GF-D8 (cell line): ENCODE data around the gene PCDHGA2.
"Not testable (repeated sequence)": the region's sequence is repeated elsewhere in the genome, so short reads cannot be mapped to it uniquely, and the experiment has no call there.

Experiments used
- DNase-seq: peaks from one replicate; lab custom pipeline; 2025; lab: John Stamatoyannopoulos, UW

The PCDHGA2 gene

DNA sequence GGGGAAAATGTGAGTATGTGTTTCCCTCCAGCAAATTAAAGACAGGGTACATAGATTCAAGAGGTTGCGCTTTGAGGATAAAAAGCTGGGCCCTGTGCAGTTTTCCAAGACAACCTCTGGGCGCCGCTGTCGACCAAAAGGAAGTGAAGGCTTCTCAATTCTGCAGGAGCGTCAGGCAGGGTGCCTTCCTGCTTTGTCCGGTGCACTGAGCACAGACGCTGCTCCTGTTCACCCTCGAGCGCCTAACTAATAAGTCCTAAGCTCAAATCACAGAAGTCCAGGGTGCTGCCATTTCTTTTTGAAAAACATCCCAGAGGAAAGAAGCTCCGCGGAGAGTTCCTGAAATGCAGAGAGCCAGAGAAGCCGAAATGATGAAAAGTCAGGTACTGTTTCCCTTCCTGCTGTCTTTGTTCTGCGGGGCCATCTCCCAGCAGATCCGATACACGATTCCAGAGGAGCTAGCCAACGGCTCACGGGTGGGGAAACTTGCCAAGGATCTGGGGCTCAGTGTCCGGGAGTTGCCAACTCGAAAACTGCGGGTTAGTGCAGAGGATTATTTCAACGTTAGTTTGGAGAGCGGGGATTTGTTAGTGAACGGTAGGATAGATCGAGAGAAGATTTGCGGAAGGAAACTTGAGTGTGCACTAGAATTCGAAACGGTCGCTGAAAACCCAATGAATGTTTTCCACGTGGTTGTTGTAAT, 11.5 kb downstream of the PCDHGA2 start, which contains the start of gene PCDHGB1:
PCDHGB1 (plus strand) TSS at position 183 of the 703 bp plus-strand sequence; CDS start at position 345, 162 bp downstream.
- DNase-seq, result no peak

DNA sequence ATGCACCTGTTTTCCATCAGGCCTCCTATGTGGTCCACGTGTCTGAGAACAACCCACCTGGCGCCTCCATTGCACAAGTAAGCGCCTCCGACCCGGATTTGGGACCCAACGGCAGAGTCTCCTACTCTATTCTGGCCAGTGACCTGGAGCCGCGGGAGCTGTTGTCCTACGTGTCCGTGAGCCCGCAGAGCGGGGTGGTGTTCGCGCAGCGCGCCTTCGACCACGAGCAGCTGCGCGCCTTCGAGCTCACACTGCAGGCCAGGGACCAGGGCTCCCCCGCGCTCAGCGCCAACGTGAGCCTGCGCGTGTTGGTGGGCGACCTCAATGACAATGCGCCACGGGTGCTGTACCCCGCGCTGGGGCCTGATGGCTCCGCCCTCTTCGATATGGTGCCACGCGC, 13.0 kb downstream of the PCDHGA2 start:
- DNase-seq, result no peak

DNA sequence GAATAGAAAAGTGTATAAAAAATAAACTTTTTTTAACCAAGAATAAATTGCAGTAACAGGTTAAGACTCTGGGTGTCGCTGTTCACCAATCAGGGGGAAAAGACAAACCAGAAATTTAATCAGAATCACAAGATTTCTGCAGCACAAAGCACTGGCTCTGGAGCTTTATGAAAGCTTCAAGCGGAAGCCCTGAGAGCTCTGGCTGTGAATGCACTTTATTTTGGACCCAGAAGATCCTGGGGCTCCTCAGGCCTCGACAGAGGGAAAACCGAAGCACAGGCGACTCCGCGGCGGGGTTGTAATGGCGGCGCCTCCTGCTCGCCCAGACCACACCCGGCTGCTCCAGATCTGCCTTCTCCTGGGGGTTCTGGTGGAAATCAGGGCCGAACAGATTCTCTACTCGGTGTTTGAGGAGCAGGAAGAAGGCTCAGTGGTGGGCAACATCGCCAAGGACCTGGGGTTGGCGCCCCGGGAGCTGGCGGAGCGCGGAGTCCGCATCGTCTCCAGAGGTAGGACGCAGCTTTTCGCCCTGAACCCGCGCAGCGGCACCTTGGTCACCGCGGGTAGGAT, 16.4 kb downstream of the PCDHGA2 start, which contains the start of gene PCDHGA4:
PCDHGA4 (plus strand) TSS at position 122 of the 570 bp plus-strand sequence; CDS start at position 209, 87 bp downstream.
- DNase-seq, result no peak

DNA sequence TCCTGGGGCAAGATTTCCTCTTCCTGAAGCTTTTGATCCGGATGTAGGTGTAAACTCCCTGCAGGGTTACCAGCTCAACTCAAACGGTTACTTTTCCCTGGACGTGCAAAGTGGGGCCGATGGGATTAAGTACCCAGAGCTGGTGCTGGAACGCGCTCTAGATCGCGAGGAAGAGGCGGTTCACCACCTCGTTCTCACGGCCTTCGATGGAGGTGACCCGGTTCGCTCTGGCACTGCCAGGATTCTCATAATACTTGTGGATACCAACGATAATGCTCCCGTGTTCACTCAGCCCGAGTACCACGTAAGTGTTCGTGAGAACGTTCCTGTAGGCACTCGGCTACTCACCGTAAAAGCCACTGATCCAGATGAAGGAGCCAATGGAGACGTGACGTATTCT, 17.1 kb downstream of the PCDHGA2 start:
- DNase-seq, result no peak

DNA sequence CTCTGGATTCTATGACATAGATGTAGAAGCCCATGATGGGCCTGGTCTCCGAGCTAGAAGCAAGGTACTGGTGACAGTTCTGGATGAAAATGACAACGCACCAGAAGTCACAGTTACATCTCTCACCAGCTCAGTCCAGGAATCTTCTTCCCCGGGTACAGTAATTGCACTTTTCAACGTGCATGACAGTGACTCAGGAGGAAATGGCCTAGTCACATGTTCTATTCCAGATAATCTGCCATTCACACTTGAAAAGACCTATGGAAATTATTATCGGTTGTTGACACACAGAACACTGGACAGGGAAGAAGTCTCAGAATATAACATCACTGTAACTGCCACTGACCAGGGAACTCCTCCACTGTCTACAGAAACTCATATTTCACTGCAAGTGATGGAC, 17.6 kb downstream of the PCDHGA2 start:
- DNase-seq, result no peak

DNA sequence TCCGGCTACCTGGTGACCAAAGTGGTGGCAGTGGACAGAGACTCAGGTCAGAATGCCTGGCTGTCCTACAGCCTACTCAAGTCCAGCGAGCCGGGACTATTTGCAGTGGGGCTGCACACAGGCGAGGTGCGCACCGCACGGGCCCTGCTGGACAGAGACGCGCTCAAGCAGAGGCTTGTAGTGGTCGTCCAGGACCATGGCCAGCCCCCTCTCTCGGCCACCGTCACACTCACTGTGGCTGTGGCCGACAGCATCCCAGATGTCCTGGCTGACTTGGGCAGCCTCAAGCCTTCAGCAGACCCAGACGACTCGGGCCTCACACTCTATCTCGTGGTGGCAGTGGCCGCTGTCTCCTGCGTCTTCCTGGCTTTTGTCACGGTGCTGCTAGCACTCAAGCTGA, 18.4 kb downstream of the PCDHGA2 start:
- DNase-seq, result no peak

DNA sequence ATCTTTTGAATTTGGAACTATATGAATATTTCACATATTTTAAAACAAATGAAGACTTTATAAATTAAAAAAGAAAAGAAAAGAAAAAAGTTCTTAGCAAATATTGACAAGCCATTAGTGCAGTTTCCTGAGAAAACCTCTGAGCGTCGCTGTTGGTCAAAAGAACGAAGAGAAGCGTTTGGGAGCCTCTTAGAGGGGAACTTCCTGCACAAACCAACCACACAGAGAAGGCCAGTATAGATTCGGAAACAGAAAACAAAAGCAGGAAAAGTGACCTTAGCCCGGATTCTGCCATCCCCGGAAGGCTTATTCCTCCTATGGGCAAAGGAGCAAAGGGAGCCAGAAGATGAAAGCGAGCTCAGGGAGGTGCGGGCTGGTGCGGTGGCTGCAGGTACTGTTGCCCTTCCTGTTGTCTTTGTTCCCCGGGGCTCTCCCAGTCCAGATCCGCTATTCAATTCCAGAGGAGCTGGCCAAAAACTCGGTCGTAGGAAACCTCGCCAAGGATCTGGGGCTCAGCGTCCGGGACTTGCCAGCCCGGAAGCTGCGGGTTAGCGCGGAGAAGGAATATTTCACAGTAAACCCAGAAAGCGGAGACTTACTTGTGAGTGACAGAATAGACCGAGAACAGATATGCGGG, 21.3 kb downstream of the PCDHGA2 start, which contains the start of gene PCDHGB2:
PCDHGB2 (plus strand) TSS at position 205 of the 637 bp plus-strand sequence; CDS start at position 347, 142 bp downstream.
- peak; percentile 3 for DNase-seq

DNA sequence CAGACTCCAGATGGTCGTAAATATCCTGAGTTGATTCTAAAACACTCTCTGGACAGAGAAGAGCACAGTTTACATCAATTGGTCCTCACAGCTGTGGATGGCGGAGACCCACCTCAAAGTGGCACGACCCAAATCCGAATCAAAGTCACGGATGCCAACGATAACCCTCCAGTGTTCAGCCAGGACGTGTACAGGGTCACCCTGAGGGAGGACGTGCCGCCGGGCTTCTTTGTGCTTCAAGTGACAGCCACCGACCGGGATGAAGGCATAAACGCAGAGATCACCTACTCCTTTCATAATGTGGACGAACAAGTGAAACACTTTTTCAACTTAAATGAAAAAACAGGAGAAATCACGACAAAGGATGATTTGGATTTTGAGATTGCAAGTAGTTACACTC, 22.1 kb downstream of the PCDHGA2 start:
- no peak for DNase-seq

DNA sequence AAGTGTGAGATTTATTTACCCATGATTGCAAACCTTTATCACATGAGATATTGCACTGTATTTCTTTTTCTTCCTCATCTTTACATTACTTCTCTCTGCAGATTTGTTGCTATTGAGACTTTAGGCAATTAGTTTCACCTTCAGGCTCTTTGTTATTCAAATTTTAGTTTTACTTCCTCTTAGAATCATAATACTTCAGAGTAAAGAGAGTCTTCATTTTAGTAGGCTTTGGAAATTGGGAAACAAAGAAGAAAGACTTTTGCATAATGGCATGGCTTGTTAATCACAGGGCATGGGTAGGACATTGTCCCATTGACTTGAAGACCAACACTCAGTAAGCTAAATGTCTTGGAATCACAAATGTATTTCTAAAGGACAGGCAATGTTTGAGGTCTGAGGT, 24.2 kb downstream of the PCDHGA2 start:
- no peak for DNase-seq

DNA sequence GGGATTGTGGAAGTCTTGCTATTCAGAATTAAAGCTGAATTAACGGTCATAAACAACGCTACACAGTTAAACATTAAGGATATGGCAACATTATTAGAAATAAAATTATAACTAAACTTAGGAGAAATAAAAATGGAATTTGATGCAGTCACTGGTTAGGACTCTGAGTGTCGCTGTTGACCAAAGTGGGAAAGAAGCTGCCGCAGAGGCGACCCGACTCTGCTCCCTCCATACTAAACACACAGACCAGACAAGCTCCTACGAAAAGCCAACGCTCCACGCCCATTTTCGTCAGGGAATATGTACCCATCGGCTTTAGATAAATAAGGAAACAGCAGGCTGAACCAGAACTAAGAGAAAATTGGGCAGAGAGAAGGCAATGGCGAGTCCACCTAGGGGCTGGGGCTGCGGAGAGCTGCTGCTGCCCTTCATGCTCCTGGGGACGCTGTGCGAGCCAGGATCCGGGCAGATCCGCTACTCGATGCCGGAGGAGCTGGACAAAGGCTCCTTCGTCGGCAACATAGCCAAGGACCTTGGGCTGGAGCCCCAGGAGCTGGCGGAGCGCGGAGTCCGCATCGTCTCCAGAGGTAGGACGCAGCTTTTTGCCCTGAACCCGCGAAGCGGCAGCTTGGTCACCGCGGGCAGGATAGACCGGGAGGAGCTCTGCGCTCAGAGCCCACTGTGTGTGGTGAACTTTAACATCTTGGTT, 25.5 kb downstream of the PCDHGA2 start, which contains the start of gene PCDHGA5:
PCDHGA5 (plus strand) TSS at position 211 of the 709 bp plus-strand sequence; CDS start at position 380, 169 bp downstream.
- no peak for DNase-seq

DNA sequence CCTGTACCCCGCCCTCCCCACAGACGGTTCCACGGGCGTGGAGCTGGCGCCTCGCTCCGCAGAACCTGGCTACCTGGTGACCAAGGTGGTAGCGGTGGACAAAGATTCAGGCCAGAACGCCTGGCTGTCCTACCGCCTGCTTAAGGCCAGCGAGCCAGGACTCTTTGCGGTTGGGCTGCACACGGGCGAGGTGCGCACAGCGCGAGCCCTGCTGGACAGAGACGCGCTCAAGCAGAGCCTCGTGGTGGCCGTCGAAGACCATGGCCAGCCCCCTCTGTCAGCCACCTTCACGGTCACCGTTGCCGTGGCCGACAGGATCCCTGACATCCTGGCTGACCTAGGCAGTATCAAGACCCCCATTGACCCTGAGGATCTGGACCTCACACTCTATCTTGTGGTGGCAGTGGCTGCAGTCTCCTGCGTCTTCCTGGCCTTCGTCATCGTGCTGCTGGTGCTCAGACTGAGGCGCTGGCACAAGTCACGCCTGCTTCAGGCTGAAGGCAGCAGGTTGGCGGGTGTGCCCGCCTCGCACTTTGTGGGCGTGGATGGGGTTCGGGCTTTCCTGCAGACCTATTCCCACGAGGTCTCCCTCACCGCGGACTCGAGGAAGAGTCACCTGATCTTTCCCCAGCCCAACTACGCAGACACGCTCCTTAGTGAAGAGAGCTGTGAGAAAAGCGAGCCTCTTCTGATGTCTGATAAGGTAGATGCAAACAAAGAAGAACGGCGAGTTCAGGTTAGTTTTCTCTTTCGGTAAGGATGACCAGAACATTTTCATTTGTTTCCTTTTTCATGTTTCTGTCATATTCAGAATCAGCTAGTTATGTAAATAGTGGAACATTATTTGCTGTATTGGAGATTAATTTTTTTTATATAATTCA, 27.7 kb downstream of the PCDHGA2 start:
- no peak for DNase-seq

DNA sequence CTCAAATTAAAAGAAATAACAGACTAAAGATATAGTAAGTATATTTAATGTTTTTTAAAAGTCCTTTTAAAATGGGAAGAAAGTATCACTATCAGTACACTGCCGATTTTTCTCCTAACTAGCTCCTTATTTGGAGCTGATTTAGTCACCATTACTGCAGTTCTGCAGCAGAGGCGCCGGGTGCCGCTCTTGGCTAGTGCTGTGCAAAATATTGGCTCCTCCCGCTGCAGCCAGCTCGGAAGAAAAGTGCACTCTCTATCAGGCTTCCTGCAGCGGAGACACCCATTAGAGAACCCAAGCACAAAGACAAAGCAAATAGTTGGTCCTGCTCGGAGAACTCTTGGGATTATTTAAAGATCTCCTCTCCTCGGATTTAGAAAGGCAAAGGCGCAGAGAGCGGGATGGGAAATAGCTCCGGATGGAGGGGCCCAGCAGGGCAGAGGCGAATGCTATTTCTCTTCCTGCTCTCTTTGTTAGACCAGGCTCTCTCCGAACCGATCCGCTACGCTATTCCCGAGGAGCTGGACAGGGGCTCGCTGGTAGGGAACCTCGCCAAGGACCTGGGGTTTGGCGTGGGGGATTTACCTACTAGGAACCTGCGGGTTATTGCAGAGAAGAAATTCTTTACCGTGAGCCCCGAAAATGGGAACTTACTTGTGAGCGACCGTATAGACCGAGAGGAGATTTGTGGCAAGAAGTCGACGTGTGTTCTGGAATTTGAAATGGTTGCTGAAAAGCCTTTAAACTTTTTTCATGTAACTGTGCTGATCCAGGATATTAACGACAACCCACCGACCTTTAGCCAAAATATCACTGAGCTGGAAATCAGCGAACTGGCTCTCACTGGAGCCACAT, 31.7 kb downstream of the PCDHGA2 start, which contains the start of gene PCDHGB3:
PCDHGB3 (plus strand) TSS at position 249 of the 855 bp plus-strand sequence; CDS start at position 402, 153 bp downstream.
- no peak for DNase-seq

DNA sequence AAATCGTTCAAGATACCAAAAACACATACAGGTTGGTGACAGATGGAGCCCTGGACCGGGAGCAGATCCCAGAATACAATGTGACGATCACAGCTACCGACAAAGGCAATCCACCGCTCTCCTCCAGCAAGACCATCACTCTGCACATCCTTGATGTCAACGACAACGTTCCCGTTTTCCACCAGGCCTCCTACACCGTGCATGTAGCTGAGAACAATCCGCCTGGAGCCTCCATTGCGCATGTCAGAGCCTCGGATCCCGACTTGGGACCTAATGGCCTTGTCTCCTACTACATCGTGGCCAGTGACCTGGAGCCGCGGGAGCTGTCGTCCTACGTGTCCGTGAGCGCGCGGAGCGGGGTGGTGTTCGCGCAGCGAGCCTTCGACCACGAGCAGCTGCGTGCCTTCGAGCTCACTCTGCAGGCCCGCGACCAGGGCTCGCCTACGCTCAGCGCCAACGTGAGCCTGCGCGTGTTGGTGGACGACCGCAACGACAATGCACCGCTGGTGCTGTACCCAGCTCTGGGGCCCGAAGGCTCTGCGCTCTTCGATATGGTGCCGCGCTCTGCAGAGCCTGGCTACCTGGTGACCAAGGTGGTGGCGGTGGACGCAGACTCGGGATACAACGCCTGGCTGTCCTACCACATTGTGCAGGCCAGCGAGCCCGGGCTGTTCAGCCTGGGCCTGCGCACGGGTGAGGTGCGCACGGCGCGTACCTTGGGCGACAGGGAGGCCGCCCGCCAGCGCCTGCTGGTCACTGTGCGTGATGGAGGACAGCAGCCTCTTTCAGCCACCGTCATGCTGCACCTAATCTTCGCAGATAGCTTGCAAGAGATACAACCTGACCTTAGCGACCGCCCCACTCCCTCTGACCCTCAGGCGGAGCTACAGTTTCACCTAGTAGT, 33.3 kb downstream of the PCDHGA2 start:
- DNase-seq, result no peak

DNA sequence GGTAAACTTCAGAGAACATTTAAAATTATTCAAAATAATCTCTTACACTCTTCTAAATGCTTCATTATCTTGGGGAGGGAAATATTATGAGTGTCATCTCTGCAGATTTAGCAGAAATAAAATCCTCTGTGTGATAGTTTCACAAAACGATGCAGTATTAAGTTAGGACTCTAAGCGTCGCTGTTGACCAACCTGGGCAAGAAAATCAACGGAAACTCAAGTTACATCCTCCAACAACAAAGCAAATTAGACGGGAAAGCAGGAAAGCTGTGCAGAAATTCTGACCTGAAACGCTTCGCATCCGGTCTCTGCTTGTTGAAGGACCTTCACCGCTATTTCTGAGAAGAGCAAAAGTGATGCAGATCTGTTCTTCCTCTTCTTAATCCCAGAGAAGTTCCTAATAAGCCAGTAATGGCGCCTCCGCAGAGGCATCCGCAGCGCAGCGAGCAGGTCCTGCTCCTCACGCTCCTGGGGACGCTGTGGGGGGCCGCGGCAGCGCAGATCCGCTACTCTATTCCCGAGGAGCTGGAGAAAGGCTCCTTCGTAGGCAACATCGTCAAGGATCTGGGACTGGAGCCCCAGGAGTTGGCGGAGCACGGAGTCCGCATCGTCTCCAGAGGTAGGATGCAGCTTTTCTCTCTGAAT, 35.2 kb downstream of the PCDHGA2 start, which contains the start of gene PCDHGA6:
PCDHGA6 (plus strand) TSS at position 219 of the 645 bp plus-strand sequence; CDS start at position 412, 193 bp downstream.
- no peak for DNase-seq

DNA sequence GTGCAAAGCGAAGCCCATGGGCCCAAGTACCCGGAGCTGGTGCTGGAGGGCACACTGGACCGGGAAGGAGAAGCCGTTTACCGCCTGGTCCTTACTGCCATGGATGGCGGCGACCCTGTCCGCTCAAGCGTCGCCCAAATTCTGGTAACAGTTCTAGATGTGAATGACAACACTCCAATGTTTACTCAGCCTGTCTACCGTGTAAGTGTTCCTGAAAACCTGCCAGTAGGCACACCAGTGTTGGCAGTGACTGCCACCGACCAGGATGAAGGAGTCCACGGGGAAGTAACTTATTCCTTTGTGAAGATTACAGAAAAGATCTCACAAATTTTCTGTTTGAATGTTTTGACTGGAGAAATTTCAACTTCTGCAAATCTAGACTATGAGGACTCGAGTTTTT, 36.1 kb downstream of the PCDHGA2 start:
- no peak for DNase-seq

DNA sequence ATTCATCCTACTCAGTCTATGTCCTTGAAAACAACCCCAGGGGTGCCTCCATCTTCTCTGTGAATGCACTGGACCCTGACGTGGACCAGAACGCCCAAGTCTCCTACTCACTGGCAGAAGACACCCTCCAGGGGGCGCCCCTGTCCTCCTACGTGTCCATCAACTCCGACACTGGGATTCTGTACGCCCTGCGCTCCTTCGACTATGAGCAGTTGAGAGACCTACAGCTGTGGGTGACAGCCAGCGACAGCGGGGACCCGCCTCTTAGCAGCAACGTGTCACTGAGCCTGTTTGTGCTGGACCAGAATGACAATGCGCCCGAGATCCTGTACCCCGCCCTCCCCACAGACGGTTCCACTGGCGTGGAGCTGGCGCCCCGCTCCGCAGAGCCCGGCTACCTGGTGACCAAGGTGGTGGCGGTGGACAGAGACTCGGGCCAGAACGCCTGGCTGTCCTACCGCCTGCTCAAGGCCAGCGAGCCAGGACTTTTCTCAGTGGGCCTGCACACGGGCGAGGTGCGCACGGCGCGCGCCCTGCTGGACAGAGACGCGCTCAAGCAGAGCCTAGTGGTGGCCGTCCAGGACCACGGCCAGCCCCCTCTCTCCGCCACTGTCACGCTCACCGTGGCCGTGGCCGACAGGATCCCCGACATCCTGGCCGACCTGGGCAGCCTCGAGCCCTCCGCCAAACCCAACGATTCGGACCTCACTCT, 37.0 kb downstream of the PCDHGA2 start:
- not testable (repeated sequence) for DNase-seq

DNA sequence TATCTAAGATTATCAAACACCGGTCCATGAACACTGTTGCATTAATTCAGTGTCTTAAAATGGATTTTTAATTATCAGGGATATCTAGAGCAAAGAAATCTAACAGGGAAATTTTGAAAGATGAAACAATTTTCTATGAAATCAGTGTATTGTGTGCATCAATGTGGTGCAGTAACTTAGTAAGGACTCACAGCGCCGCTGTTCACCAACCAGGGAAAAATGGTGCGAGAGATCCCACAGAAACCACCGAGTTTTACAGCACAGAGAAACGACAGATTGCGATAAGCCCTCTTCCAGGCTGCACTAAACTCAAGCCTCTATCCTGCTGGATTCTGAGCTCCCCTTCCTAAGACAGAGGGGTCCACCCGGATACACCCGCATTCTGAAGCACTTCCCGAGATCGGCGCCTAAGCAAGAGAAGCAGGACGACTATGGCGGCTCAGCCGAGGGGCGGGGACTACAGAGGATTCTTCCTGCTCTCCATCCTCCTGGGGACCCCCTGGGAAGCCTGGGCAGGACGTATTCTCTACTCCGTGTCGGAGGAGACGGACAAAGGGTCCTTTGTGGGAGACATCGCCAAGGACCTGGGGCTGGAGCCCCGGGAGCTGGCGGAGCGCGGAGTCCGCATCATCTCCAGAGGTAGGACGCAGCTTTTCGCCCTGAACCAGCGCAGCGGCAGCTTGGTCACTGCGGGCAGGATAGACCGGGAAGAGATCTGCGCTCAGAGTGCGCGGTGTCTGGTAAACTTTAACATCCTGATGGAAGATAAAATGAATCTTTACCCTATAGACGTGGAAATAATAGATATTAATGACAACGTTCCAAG, 44.1 kb downstream of the PCDHGA2 start, which contains the start of gene PCDHGA7:
PCDHGA7 (plus strand) TSS at position 274 of the 826 bp plus-strand sequence; CDS start at position 432, 158 bp downstream.
- DNase-seq, result no peak
